Erythroblast (primary cell): ENCODE measurements around the gene EPSTI1.

ENCODE experiments used
- GATA1 ChIP-seq: IDR thresholded peaks from 2 replicates; pipeline ENCODE4 v1.6.1; 2011; ENCODE audit warnings: low read depth, mild to moderate bottlenecking, control low read depth, low read length, moderate library complexity
- POLR2A ChIP-seq: IDR thresholded peaks from 2 replicates; pipeline ENCODE4 v1.6.1; 2011; ENCODE audit warnings: mild to moderate bottlenecking, low read length

DNA sequence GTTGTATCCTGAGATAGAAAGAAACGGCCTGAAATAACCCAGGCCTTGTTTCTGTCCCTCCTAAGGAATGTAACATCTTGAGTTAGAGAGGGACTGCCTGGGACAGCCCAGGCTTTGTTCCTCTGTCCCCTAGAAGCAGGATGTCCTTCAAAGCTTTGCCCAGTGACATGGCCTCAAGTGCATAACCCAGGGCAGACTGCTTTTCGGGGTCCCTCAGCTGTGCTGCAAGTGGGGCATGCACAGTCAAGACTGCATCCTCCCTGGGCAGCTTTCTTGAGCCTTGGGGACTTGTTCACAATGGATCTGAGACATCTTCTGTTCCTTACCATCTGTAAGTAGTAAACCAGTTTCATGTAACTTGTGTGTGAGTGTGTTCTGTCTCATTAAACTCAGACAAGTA is 7.5 kb upstream of the EPSTI1 start:
- TF ChIP-seq POLR2A (no peak), GATA1 (no peak)
